Cortex of kidney (tissue), 1 donor: ENCODE measurements around the gene PLAAT2.
"Not testable (repeated sequence)": the region's sequence is repeated elsewhere in the genome, so short reads cannot be mapped to it uniquely, and the experiment has no call there.

Source experiments
- DNase-seq: peaks from one replicate; lab custom pipeline; 2025; lab: John Stamatoyannopoulos, UW

PLAAT2 gene

GRCh38 chr11:63578882-63579281, 15.7 kb upstream of the PLAAT2 start:
- not testable (repeated sequence) for DNase-seq

GRCh38 chr11:63574856-63575602, 11.8 kb upstream of the PLAAT2 start:
- DNase-seq, result no peak

- DNase-seq, result no peak
These were observed 11.0 kb upstream of the PLAAT2 start for GRCh38 chr11:63573881-63574855.

- DNase-seq, result no peak
These were observed 9.0 kb upstream of the PLAAT2 start for GRCh38 chr11:63572026-63572688.

- DNase-seq, result no peak
These were observed 6.4 kb upstream of the PLAAT2 start for GRCh38 chr11:63569570-63569969.

- DNase-seq, result no peak
These were observed 4.1 kb upstream of the PLAAT2 start for GRCh38 chr11:63567044-63567840.

GRCh38 chr11:63564784-63565350, 1.7 kb upstream of the PLAAT2 start:
- DNase-seq, result no peak

GRCh38 chr11:63564056-63564774, 1.0 kb upstream of the PLAAT2 start:
- DNase-seq, result no peak

GRCh38 chr11:63560506-63561180, 2.5 kb downstream of the PLAAT2 start:
- no peak for DNase-seq

- no peak for DNase-seq
These were observed 4.6 kb downstream of the PLAAT2 start for GRCh38 chr11:63558459-63559157.

- DNase-seq, result no peak
These were observed 5.6 kb downstream of the PLAAT2 start for GRCh38 chr11:63557570-63557969.

GRCh38 chr11:63556404-63557013, 6.7 kb downstream of the PLAAT2 start:
- DNase-seq, result no peak

GRCh38 chr11:63554877-63555223, 8.3 kb downstream of the PLAAT2 start:
- DNase-seq, result no peak

- no peak for DNase-seq
These were observed 9.4 kb downstream of the PLAAT2 start for GRCh38 chr11:63553759-63554158.

- DNase-seq, result no peak
These were observed 10.3 kb downstream of the PLAAT2 start for GRCh38 chr11:63552921-63553320.

GRCh38 chr11:63551889-63552266, 11.3 kb downstream of the PLAAT2 start:
- DNase-seq, result no peak

- DNase-seq, result no peak
These were observed 11.9 kb downstream of the PLAAT2 start for GRCh38 chr11:63551091-63551888.

GRCh38 chr11:63550156-63550700, 13.0 kb downstream of the PLAAT2 start:
- DNase-seq, result not testable (repeated sequence)
